ENCODE results near the gene KMT2A.
"Not testable (repeated sequence)": the region's sequence is repeated elsewhere in the genome, so short reads cannot be mapped to it uniquely, and the experiment has no call there.

Gene KMT2A

DNA sequence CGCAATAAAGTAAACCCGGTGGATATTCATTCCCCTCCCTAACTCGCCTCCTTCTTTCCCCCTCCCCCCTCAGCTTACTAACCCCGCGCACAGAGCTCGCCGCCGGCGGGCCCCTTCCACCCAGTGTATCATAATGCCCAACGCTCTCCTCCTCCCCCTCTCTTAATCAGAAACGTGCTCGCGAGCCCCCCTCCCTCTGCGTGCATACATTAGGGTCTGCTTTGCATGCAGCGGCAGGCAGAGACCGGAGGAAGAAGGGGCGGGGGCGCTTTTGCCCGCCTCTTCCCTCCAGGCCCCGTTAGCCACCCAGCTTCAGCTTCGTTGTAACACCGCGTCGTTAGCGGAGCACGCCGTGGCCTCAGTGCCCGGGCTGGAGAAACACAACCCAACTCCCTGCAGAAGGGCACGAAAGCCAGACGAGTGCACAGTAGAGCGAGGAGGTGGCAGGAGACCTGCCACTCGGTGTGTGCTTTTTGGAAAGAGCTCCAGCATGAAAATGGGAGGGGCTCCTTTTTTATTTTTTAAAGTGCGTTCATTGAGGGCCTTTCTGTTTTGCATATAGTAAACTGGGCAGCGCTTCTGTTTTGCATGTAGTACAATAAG, 901 bp upstream of the KMT2A start:
- DNase-seq: peak; percentile 69 to 72

DNA sequence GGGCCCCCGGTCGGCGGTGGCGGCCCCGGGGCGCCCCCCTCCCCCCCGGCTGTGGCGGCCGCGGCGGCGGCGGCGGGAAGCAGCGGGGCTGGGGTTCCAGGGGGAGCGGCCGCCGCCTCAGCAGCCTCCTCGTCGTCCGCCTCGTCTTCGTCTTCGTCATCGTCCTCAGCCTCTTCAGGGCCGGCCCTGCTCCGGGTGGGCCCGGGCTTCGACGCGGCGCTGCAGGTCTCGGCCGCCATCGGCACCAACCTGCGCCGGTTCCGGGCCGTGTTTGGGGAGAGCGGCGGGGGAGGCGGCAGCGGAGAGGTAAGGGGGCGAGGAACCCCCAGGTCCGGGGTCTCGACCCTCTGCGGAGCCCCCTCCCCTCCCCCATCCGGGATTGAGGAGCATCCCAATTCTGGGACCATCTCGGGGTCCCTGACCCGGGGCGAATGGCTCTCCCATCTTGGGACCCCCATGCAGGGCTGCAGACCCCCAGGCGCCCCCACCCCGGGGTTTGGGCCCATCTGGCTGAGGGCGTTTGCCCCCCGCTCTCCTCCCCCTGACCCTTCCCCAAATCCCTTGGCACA, 431 bp downstream of the KMT2A start:
- DNase-seq: peak; percentile 43 to 47

DNA sequence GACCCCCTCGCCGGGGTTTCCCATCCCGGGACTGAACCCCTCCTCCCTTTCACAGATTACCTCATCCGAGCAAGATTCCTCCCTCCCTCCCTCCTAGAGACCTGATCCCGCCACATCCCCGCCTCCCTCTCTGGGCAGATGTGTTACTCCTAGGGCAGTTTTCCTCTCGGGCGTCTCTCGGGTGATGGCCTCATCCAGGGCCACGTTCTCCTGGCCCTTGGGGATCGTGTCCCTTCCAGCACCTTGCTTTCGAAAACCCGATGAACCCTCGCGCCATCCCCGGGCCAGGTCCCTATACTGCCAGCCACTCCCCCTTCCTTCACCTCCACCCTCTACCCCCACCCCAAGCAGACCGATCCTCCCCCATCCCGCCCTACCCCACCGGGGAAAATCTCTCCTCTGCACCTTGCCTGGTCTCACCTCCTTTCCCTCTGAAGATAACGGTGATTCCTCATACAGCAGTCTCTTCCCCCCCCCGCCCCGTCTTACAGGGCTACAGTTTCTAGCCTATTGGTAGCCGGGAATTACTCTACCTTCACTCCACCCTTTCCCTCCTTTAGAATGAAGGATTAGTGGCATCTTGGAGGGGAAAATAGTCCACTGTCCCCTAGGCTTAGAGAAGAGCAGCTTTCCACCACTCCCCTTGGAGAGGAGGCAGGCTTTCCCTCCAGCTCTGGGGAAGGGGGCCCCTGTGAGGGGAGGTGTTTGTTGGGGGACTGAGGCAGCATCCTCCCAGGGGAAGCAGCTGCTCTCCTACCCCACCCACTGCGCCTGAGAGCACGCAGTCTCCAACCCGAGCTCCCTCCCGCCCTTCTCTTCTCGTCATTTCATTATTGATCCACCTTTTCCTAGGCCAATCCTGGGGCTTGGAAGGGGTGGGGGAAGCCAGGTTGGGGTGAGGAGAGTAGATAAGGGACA, 1.2 kb downstream of the KMT2A start:
- peak; percentile 48 to 58 for DNase-seq

DNA sequence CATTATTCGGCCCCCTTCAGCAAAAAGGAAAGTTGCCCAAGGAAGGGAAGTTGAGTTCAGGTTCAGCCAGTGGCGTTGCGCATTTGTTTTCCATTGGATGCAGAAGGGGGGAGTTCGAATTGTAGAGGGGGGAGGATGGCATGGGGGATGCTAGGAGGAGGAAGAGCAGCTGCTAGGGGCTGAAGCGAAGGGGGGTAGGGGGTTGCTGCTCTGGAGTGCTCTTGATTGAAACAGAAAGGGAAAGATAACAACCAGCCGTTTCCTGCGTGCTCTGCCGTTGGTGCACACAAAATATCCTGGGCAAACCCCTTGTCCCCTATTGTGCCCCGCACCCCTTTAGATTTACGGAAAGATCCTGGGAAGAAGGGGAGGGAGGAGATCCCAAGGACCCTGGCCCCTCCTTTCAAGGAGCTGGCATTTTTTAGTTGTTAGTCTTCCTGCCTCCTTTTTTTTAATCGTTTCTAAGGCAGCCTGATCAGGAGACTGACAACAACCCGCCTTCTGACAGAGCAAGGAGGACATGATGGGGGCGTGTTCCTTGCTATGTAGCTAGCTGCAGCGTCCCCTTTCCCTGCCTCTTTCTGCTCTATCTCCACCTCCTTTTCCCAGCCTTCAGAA, 2.1 kb downstream of the KMT2A start:
- DNase-seq: peak; percentile 47 to 57

DNA sequence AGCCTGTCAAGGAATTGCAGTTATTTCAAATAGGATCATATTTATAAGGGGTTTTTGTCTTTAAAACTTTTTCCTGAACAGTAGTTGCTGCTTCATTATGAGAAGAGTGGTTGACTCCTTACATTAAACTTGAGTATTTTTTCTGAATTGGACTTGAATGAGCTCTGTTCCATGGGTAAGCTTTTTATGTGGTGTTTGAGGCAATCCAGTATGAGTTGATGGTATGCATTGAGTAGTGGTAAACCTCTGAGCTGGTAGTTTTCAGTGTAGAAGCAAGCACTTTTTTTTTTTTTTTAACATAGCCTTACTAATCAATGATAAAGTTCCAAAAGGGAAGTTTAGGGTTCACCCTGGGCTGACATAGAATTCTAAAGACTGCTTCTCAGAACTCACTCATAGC, 3.4 kb downstream of the KMT2A start:
- no peak for DNase-seq

DNA sequence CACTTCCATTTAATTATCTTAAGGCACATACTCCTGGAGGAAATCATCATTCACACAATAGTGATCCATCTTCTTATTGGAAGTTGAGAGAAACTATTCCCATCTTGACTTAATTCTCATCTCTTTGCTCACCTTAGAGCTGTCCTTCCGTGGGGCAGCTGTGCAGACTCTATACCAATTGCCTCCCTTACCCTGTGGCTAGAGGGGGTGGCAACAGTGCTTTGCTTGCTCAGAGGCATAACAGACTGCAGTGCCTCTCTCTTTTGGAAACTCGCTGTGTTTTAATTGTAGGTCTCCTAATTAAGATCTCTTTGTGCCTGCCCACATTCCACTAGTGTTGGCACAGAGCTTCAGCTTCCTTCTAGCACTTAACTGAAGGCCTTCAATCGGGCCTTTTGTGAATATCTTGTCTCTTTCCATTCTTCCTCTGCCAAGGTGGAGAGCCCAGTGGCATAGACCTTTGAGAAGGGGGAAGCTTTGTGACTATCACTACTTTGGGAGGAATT, 5.5 kb downstream of the KMT2A start:
- no peak for DNase-seq

DNA sequence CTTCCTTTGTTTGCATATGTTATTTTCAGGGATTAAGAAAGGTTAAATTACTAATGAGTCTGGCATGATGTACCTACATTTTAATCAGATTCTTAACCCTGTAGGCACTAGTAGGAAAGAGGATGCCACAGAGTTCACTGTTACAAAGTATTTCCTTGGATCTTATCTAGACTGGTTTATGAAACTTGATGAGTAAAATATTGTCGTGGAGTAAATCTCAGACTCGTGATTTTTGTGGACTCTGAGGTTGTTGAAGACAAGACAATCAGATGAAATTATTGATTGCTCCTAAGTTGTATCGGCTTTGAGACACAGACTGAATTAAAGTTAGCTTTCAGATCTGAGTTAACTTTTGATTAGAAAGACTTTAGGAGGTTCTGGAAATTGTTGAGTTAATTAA, 6.0 kb downstream of the KMT2A start:
- no peak for DNase-seq

DNA sequence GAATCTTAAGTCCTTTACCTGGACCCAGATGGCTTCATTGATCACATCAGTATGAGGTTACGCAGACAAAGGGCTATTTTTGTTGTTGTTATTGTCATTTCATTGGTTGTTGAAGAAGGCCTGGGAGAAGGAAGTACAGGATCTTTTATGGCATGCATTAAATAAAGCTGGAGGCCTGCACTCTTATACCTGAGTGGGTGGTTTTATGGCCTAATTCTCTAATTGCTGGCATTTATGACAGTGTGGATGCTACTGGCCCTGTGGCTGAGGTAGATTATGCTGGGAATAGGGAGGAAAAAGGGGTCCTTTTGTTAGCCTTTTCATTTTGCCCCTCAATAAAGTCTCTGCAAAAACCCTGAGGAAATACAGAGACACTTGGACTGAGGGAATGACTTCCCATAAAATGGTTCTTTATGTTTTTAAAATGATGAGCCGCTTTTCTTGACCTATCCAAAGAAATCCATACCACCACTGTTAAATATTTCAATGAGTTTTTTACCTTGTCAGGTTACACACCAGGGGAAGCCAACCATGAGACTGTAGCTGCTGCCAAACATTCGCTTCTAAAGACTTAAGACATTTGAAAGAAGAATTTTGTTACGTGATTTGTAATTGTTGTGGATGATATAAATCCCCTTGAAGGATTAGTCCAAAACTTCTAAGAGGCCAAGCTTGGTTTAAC, 6.8 kb downstream of the KMT2A start:
- DNase-seq: no peak

DNA sequence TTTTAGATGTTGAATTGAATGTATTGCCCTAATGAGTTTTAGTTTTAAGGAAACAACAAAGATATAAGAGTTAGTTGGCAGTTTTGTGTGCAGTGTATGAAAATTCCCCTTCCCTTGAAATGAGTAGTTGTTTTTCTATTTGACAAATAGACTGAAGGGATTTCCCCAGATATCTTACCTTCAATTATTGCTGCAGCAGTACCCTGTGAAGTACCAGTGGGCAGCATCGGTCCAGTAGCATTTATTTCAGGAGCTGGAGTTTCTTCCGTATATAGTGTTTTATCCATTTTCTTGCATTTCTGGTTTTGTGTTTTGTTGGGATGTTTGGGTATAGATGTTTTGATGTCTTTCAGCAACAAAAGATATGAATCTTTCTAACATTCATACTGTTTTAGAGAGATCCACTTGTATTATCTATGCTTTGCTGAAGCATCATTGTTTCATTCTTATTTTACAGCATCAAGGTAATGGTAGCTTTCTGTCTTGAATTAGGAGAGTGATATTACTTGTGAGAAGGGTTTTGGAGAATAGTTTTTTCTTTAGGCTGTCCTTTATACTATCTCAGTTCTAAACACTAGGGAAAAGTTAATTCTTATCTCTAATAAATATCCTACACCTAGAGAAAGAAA, 7.4 kb downstream of the KMT2A start:
- peak in 1 of 2 donors; percentile 9 for DNase-seq

DNA sequence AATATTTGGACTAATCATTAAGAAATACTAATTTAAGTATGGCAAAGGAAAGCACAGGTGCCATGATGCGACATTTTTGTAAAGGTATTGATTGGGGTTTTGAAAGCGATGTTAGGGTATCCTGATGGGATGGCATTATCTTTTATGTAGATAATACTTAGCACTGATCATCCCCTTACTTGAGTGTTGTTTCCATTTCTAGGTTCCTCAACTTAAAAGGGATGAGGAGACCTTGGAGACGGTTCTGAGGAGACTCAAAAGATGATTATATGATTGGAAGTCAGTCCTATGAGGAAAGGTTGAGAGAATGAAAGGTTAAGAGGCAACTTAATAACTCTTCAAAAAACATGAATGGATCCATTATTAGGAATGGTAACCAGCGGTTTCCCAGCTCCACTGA, 11.1 kb downstream of the KMT2A start:
- no peak for DNase-seq

DNA sequence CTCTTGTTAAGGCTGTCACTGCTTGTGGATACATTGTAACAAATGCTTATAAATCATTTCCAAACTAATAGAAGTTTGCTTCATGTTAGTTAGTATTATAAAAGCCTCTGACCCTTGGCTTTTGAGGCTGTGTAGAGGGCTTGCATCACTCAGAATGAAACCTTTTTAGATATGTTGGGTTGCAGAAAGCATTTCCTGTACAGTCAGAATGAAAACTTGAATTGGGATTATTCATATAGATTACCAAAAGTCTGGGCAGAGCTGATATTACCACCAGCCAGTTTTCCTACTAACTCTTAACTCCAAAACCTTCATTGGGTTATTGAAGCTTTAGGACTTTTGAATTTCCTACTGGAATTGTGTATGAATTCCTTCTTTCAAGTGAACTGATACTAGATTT, 12.0 kb downstream of the KMT2A start:
- DNase-seq: no peak

DNA sequence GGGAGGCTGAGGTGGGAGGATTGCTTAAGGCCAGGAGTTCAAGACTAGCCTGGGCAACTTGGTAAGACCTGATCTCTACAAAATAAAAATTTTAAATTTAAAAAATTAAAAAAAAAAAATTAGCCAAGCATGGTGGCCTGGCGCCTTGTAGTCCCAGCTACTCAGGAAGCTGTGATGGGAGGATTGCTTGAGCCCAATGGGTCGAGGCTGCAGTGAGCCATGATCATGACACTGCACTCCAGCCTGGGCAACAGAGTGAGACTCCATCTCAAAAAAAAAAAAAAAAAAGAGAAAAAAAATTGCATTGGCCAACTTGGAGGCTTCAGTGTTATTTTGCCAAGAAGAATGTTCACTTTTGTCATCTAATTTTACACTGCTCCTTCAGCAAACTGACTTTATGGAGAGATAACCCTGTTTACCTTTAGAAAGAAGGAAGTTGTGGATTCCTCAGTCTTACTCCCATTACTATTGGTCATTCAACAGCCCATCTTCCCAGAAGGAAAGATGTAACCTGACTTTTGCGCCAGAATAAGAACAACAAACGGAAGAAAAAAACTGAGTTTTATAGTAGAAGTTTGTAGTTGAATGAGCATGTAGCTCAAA, 13.1 kb downstream of the KMT2A start:
- DNase-seq: no peak

DNA sequence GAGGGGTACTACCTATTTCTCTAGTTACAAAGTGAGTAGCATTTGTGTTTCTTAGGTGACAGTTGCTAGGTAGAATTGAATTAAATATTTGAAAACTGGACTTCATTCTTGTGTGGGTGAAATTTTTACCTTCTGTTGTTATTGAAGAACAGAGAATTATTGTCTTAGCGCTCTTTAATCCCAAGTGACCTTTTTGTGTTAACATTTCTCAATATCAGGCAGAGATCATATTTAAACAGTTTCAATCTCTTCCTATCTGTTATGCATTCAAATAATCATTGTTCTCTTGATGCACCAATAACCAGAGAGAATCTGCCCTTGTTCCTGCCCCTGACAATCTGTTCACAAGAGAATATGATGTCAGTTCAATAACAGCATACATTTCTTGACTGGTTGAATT, 14.2 kb downstream of the KMT2A start:
- no peak for DNase-seq

DNA sequence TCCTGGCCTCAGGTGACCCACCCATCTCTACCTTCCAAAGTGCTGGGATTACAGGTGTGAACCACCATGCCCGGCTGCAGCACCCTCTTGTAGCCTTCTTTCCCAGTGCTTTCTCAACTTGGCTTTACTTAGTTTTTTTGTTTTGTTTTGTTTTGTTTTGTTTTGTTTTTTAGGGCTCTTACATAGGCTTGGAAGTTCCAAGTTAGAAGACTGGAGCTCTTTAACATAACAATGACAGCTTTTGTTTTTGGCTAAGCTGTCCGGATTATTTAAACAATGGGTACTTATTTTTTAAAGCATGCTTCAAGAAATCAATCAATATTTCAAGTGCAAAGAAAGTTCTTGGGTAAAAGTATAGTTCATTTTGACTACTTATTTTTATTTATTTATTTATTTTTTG, 25.9 kb downstream of the KMT2A start:
- no peak for DNase-seq

DNA sequence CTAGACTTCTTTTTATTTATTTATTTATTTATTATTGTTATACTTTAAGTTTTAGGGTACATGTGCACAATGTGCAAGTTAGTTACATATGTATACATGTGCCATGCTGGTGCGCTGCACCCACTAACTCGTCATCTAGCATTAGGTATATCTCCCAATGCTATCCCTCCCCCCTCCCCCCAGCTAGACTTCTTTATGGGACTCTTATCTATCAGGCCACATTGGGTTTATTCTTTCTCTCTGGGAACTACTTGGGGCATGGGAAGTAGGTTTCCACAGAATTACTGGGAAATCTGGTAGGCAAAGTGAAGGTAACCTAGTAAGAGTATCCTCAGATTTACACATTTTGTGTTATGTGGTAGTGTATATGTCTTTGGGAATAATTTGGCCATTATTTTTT, 32.7 kb downstream of the KMT2A start:
- not testable (repeated sequence) for DNase-seq

DNA sequence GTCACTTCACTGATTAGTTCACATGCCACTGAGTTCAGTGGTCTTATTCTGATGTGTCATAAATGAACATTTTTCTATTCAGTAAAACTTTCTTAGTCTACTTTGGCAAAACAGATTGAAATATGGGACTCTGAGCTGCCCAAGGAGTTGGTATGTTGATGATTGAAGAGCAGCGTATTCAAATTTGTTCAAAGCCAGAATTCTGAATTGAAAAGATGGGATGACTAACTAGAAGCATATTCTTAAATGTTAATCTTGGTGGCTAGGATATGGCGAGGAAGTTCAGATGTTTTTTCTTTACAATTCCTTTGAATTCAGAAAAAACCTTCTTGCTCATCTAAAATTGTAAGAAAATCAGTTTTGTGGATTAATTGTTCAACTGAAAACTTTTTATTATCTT, 34.7 kb downstream of the KMT2A start:
- no peak for DNase-seq

DNA sequence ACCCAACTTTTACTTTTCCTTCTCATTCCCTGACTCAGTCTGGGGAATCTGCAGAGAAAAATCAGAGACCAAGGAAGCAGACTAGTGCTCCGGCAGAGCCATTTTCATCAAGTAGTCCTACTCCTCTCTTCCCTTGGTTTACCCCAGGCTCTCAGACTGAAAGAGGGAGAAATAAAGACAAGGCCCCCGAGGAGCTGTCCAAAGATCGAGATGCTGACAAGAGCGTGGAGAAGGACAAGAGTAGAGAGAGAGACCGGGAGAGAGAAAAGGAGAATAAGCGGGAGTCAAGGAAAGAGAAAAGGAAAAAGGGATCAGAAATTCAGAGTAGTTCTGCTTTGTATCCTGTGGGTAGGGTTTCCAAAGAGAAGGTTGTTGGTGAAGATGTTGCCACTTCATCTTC, 37.2 kb downstream of the KMT2A start:
- no peak for DNase-seq

DNA sequence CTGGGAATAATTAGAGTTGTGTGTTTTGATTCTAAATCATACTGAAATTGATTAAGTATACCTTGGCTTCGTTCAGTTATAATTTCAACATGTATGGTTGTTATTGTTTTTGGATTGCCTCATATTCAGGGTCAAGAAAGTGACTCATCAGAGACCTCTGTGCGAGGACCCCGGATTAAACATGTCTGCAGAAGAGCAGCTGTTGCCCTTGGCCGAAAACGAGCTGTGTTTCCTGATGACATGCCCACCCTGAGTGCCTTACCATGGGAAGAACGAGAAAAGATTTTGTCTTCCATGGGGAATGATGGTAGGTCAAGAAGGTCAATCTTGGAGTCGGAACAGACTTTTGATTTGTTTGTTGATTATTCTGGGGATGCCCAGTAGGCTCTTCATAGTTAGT, 40.4 kb downstream of the KMT2A start:
- no peak for DNase-seq

DNA sequence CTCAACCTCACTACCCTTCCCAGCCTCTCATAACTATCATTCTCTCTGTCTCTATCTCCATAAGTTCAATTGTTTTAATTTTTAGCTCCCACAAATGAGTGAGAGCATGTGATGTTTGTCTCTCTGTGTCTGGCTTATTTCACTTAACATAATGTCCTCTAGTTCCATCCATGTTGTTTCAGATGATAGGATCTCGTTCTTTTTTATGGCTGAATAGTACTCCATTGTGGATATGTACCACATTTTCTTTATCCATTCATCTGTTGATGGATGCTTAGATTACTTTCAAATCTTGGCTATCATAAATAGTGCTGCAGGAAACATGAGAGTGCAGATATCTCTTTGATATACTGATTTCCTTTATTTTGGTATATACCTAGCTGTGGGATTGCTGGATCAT, 44.9 kb downstream of the KMT2A start:
- not testable (repeated sequence) for DNase-seq

DNA sequence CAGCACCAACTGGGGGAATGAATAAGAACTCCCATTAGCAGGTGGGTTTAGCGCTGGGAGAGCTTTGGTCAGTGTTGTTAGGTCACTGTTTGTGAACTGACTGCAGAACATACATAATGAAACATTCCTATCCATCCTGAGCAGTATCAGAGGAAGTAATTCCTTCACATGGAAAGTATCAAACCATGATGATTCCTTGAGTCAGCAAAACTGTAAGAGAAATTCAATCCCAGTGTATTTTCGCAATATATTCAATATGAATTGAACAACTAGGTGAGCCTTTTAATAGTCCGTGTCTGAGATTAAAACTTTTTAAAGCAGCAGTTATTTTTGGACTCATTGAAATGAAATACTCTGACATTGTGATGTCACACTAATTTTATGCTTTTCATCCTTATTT, 48.1 kb downstream of the KMT2A start:
- no peak for DNase-seq

DNA sequence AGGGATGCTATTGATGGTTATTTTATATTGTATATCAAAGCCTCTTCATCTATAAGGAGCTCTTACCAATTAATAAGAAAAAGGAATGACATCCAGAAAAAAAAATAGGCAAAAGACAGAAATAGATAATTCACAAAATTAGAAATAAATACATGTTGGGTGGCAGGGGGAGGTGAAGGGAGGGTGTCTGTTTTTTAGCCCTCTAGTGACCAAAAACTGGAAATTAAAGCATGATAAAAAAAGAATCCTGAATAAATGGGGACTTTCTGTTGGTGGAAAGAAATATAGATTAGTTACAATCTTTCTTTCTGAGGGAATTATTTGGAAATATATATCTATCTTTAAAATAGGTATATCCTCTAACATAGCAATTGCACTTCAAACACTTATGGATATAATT, 49.0 kb downstream of the KMT2A start:
- no peak for DNase-seq
